ENCODE results near the gene PNRC2. TPM values are rescaled to one million over a fixed set of nuclear protein-coding genes. Genes with fewer than 3 reads are reported as not detected.

Gene PNRC2
- total RNA-seq: 100 to 1,000 TPM; 121 to 137 TPM

- ATAC-seq (peak; percentile 86 to 89), DNase-seq (ENCODE audit: low spot score in 2 of 2) (peak; percentile 96 to 97)
- Mint-ChIP-seq H3K27ac (peak within 1 kb of the TSS; percentile 100), H3K36me3 (peaks cover 30 to 42% of the 10 kb centered on the region in 2 donors), H3K9me3 (no peaks in the 10 kb centered on the region)
Observed at GRCh38 chr1:23959461-23960290, at the start of gene PNRC2. Gene PNRC2 (plus strand): TSS chr1:23959828. CDS start chr1:23961458, 1,630 bp downstream.

GRCh38 chr1:23910144-23910543, 49.5 kb upstream of the PNRC2 start:
- H3K36me3 Mint-ChIP-seq: no peaks in the 10 kb centered on the region
- no peak for DNase-seq (ENCODE audit: low spot score in 2 of 2)
- no peaks in the 10 kb centered on the region for H3K9me3 Mint-ChIP-seq

GRCh38 chr1:23910553-23911246, 48.9 kb upstream of the PNRC2 start:
- peak; percentile 36 to 60 for ATAC-seq
- H3K27ac Mint-ChIP-seq: no peak overlapping the region

More at GRCh38 chr1:23910144-23910543, 49.5 kb upstream of the PNRC2 start:
- no peak overlapping the region for H3K27ac Mint-ChIP-seq
- ATAC-seq: no peak

GRCh38 chr1:23911921-23912320, 47.7 kb upstream of the PNRC2 start:
- Mint-ChIP-seq H3K27ac (peak overlapping the region; percentile 5 to 16), H3K36me3 (no peaks in the 10 kb centered on the region), H3K9me3 (no peaks in the 10 kb centered on the region)
- no peak for ATAC-seq
- no peak for DNase-seq (ENCODE audit: low spot score in 2 of 2)

More at GRCh38 chr1:23910553-23911246, 48.9 kb upstream of the PNRC2 start:
- no peaks in the 10 kb centered on the region for H3K9me3 Mint-ChIP-seq
- DNase-seq (ENCODE audit: low spot score in 2 of 2): no peak
- H3K36me3 Mint-ChIP-seq: no peaks in the 10 kb centered on the region

- DNase-seq (ENCODE audit: low spot score in 2 of 2) (no peak), ATAC-seq (no peak)
Observed at GRCh38 chr1:23913212-23913880, 46.3 kb upstream of the PNRC2 start, which contains the start of gene CNR2. Gene CNR2 (minus strand): TSS chr1:23913362. CDS start chr1:23875617, 37,745 bp downstream.

GRCh38 chr1:23914921-23915320, 44.7 kb upstream of the PNRC2 start:
- no peaks in the 10 kb centered on the region for H3K36me3 Mint-ChIP-seq
- no peaks in the 10 kb centered on the region for H3K9me3 Mint-ChIP-seq
- no peak for ATAC-seq
- DNase-seq (ENCODE audit: low spot score in 2 of 2): no peak
- H3K27ac Mint-ChIP-seq: no peak overlapping the region

More at GRCh38 chr1:23913212-23913880, 46.3 kb upstream of the PNRC2 start, which contains the start of gene CNR2:
- Mint-ChIP-seq H3K36me3 (no peaks in the 10 kb centered on the region), H3K9me3 (no peaks in the 10 kb centered on the region), H3K27ac (peak within 1 kb of the TSS in 1 of 2 donors; percentile 5)

GRCh38 chr1:23915466-23915865, 44.2 kb upstream of the PNRC2 start:
- ATAC-seq (no peak), DNase-seq (ENCODE audit: low spot score in 2 of 2) (no peak)
- no peaks in the 10 kb centered on the region for H3K36me3 Mint-ChIP-seq
- no peak overlapping the region for H3K27ac Mint-ChIP-seq
- H3K9me3 Mint-ChIP-seq: no peaks in the 10 kb centered on the region

GRCh38 chr1:23916209-23917131, 43.2 kb upstream of the PNRC2 start:
- DNase-seq (ENCODE audit: low spot score in 2 of 2): peak; percentile 61 to 62
- Mint-ChIP-seq H3K27ac (no peak overlapping the region), H3K9me3 (no peaks in the 10 kb centered on the region), H3K36me3 (no peaks in the 10 kb centered on the region)
- ATAC-seq: peak; percentile 92 to 99

- no peaks in the 10 kb centered on the region for H3K36me3 Mint-ChIP-seq
Observed at GRCh38 chr1:23922321-23922943, 37.2 kb upstream of the PNRC2 start.

GRCh38 chr1:23923592-23924499, 35.8 kb upstream of the PNRC2 start:
- Mint-ChIP-seq H3K36me3 (no peaks in the 10 kb centered on the region), H3K9me3 (no peaks in the 10 kb centered on the region), H3K27ac (no peak overlapping the region)
- no peak for DNase-seq (ENCODE audit: low spot score in 2 of 2)
- ATAC-seq: no peak

More at GRCh38 chr1:23922321-23922943, 37.2 kb upstream of the PNRC2 start:
- ATAC-seq (no peak), DNase-seq (ENCODE audit: low spot score in 2 of 2) (no peak)
- H3K27ac Mint-ChIP-seq: no peak overlapping the region
- no peaks in the 10 kb centered on the region for H3K9me3 Mint-ChIP-seq

GRCh38 chr1:23924601-23925000, 35.0 kb upstream of the PNRC2 start:
- no peak for DNase-seq (ENCODE audit: low spot score in 2 of 2)
- H3K9me3 Mint-ChIP-seq: no peaks in the 10 kb centered on the region
- H3K27ac Mint-ChIP-seq: no peak overlapping the region
- H3K36me3 Mint-ChIP-seq: no peaks in the 10 kb centered on the region
- no peak for ATAC-seq

- no peaks in the 10 kb centered on the region for H3K9me3 Mint-ChIP-seq
- no peak for ATAC-seq
- no peak for DNase-seq (ENCODE audit: low spot score in 2 of 2)
- no peaks in the 10 kb centered on the region for H3K36me3 Mint-ChIP-seq
- H3K27ac Mint-ChIP-seq: no peak overlapping the region
Observed at GRCh38 chr1:23925279-23925678, 34.3 kb upstream of the PNRC2 start.

GRCh38 chr1:23927097-23927496, 32.5 kb upstream of the PNRC2 start:
- H3K27ac Mint-ChIP-seq: no peak overlapping the region
- ATAC-seq (no peak), DNase-seq (ENCODE audit: low spot score in 2 of 2) (no peak)
- no peaks in the 10 kb centered on the region for H3K36me3 Mint-ChIP-seq
- H3K9me3 Mint-ChIP-seq: no peaks in the 10 kb centered on the region

- H3K36me3 Mint-ChIP-seq: no peaks in the 10 kb centered on the region
- DNase-seq (ENCODE audit: low spot score in 2 of 2) (no peak), ATAC-seq (no peak)
- H3K9me3 Mint-ChIP-seq: no peaks in the 10 kb centered on the region
- no peak overlapping the region for H3K27ac Mint-ChIP-seq
Observed at GRCh38 chr1:23928789-23929188, 30.8 kb upstream of the PNRC2 start.

GRCh38 chr1:23930270-23930669, 29.4 kb upstream of the PNRC2 start:
- DNase-seq (ENCODE audit: low spot score in 2 of 2) (no peak), ATAC-seq (no peak)
- Mint-ChIP-seq H3K36me3 (no peaks in the 10 kb centered on the region), H3K9me3 (no peaks in the 10 kb centered on the region), H3K27ac (no peak overlapping the region)
